Left kidney (tissue), 1 donor: Measurements from ENCODE around the gene MSN. TPM values are rescaled to one million over a fixed set of nuclear protein-coding genes. Genes with fewer than 3 reads are reported as not detected.

ENCODE experiments used
- polyA plus RNA-seq: library from polyadenylated mRNA; unstranded; fragments of 120-200 nt; gene quantifications from one replicate; pipeline ENCODE4 v1.2.1, GENCODE V29; 2013; ENCODE audit not compliant: insufficient read length

The MSN gene
- polyA plus RNA-seq, 1 donor = 227 TPM

Other genes with a start within 250 kb of the MSN start
- gene LAS1L, start 132.9 kb upstream of the MSN start, polyA plus RNA-seq = 49.8 TPM